D721Med (cell line): ENCODE data around the gene CSRP1.

Source experiments
- DNase-seq: peaks from one replicate; pipeline ENCODE4 v3.0.0; 2011; ENCODE audit warnings: low spot score; ENCODE audit not compliant: insufficient read length
- FAIRE-seq: peaks from 2 replicates; lab custom pipeline; 2011; peaks lifted over from hg19 to GRCh38; lab: Jason Lieb, UNC
- CTCF ChIP-seq: IDR thresholded peaks from 2 replicates; pipeline ENCODE4 v1.5.1; 2012; ENCODE audit warnings: mild to moderate bottlenecking, control low read depth; ENCODE audit not compliant: insufficient read depth; ENCODE audit errors: missing control alignments

The CSRP1 gene

DNA sequence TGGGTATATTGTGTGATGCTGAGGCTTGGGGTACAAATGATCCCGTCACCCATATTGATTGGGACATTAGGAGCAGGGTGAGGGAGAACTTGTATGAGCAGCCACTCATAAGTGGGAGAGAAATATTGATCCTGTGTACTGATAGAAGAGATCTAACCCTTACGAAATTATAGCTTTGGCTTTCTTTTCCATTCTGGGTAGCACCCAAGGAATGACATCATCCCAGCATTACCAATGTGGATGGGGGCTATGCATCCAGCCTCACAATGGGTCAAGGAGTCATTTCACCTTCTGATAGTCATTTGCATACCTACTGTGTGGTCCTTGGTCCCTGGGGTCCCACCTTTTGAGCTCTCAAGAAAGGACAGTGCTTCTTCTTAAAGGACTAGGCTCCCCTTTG, 30.1 kb upstream of the CSRP1 start:
- no peak for TF ChIP-seq CTCF
- FAIRE-seq (no peak), DNase-seq (no peak)

GRCh38 chr1:201536558-201536957, 29.6 kb upstream of the CSRP1 start:
- FAIRE-seq = no peak
- DNase-seq = no peak
- no peak for TF ChIP-seq CTCF

DNA sequence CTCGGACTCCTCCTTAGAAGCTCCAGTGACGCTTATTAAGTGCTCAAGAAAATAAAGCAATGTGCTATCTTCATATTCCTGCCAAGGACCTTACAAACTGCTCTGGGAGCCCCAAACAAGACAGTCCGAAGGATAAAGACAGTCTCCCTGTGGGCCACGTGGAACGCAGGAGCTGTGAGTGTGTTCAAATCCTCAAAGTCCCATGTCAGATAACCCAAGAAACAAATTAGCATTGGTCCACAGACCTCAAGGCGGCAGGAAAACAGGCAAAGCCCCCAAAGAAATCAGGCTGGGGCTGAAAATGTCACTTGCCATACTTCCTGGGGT, 29.0 kb upstream of the CSRP1 start:
- FAIRE-seq = no peak
- DNase-seq = no peak
- no peak for TF ChIP-seq CTCF

GRCh38 chr1:201535046-201535918, 28.4 kb upstream of the CSRP1 start:
- no peak for TF ChIP-seq CTCF
- DNase-seq (no peak), FAIRE-seq (no peak)

GRCh38 chr1:201533836-201534235, 26.9 kb upstream of the CSRP1 start:
- no peak for FAIRE-seq
- no peak for TF ChIP-seq CTCF
- DNase-seq = no peak

DNA sequence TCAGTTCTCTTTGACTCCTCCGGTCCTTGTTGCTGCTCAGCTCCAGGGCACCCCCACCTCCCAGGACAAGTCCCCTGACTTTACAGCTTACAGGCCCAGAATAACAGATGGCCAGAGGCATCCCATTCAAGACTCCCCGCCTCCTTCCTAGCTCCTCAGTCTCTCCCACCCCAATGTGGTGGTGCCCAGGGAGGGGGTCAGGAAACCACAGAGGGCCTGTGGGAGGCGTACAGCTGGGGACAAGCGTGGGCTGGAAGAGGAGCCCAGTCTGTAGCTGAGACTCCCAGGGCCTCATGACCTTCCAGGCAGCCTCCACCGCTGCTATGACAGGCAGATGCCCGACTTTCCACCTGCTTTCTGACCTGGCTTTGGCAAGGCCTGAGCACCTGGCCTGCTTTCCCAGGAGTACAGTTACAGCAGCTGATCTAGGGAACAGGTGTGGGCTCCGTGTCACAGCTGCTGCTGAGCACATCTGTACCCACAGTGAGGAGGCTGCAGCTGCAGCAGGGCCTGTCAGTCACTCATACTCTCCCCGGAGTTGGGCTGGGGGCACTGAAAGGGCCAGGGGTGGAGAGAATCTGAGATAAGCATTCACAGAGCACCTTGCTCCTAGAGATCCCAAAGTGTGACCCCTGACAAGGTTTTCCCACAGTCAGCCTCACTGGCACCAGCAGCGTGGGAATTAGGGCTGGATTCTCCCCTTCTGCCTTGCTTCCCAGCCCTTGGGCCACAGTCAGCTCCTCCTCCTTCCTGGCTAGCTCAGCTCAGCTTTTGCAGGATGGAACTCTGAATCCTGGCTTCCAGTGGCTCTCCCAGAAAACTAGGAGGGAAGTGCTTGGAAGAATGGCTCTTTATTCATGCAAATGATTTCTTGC, 24.9 kb upstream of the CSRP1 start:
- no peak for DNase-seq
- FAIRE-seq = no peak
- no peak for TF ChIP-seq CTCF
